GM21825 (cell line): ENCODE measurements around the gene GPR101.
"Not testable (repeated sequence)": the region's sequence is repeated elsewhere in the genome, so short reads cannot be mapped to it uniquely, and the experiment has no call there.

Experiments used
- ATAC-seq: cut with Tn5 transposase; IDR thresholded peaks from one replicate; pipeline ENCODE4 v1.9.1; 2021; ENCODE audit warnings: mild to moderate bottlenecking, moderate library complexity; ENCODE audit not compliant: unreplicated experiment

Gene GPR101

DNA sequence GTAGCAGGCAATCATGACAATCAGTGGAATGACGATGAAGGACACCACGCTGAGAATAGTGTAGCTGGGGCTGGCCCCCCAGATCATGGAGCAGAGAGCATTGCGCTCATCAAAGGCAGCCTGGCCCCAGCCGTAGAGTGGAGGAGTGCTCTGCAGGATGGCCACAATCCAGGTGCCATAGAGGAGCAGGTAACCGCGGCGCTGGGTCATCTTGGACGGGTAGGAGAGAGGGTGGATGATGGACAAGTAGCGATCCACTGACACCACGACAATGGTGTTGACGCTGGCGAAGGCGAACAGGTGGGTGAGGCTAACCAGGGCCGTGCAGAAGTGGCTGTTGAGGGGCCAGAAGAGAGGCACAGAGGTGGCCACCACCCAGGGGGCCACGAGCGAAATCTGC, 2.8 kb downstream of the GPR101 start:
- no peak for ATAC-seq

DNA sequence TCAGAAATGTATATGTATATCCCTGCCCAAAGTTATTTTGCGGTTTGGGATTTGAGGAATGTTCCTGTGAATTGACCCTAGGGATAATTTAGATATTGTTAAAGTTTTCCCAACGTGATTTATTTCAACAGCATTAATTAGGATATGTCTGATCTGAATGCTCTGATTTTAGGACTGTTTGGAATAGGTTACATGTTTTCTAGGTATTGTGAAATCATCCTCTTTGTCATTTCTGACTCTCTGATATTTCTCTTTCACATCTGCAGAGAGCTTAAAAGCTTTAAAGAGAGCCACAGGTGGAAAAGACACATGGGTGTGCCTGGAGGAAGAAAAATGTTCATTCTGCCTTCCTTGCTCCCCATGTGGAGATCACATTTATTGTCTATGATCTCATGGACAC, 5.1 kb downstream of the GPR101 start:
- ATAC-seq, result no peak

DNA sequence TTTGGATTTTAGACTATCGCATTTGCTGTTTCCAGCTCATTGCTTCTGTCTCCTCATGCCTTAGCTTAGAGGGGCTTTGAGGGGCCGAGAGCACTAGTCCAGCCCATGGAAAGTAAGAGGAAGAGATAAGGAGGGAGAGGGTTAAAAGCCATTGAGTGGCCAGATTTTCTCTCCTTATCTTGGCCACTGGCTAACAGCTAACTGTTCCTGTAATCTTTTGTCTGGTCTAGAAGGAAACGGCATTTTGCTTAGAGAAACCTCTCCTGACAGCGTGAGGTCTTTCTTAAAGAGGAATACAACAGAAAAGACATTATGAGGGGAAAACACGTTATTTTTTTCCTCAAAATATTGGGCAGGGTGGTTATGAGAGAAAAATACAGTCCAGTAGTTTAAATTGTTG, 7.9 kb downstream of the GPR101 start:
- no peak for ATAC-seq

DNA sequence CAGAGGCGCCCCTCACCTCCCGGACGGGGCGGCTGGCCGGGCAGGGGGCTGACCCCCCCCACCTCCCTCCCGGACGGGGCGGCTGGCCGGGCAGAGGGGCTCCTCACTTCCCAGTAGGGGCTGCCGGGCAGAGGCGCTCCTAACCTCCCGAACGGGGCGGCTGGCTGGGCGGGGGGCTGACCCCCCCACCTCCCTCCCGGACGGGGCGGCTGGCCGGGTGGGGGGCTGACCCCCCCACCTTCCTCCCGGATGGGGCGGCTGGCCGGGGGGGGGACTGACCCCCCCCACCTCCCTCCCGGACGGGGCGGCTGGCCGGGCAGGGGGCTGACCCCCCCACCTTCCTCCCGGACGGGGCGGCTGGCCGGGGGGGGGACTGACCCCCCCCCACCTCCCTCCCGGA, 33.6 kb downstream of the GPR101 start:
- ATAC-seq, result not testable (repeated sequence)

DNA sequence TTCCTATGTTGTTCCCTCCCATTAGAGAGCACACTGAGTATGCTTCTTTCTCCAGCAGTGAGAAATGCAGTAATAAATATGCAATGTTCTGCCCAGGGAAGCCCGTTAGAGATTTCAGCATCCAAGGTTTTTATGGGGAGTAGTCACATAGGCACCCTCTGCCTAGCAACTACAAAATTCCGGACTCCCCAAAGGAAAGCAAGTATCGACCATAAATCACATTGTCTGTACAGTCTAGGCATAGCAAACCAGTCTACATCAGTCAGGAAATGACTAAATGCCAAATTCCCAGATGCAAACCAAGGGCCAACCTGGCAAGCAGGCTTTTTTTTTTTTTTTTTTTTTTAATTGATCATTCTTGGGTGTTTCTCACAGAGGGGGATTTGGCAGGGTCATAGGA, 34.8 kb downstream of the GPR101 start:
- ATAC-seq, result no peak
